Measurements from ENCODE around the gene ADRB1.

ADRB1 gene

GRCh38 chr10:114043532-114044246, at the start of gene ADRB1:
TSS of gene ADRB1 (plus strand) at chr10:114043866. CDS start at chr10:114044133, 267 bp downstream.
- DNase-seq (ENCODE audit: low read depth in 2 of 3, low spot score in 2 of 3): no peak

GRCh38 chr10:113995201-113995600, 48.5 kb upstream of the ADRB1 start:
- DNase-seq (ENCODE audit: low read depth in 2 of 3, low spot score in 2 of 3): no peak

GRCh38 chr10:113997428-113997827, 46.2 kb upstream of the ADRB1 start:
- no peak for DNase-seq (ENCODE audit: low read depth in 2 of 3, low spot score in 2 of 3)

DNA sequence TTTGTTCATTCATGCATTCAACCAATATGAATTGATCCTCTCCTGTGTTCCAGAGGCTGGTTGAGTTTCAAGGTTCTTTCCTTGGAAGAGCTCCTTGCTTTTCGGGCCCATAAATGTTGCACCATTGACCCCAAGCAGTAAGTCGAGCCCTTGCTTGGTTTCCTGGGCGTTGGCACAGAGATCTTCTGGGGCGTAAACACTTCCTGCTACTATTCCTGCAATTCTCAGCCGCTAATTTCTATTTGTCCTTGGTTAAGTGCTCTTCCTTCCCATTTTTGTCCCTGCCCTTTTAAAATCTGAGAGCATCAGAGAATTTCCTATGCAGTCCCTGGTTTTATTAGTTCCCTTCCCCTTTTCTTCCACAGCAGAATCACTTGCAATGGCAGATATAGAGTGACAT, 44.1 kb upstream of the ADRB1 start:
- no peak for DNase-seq (ENCODE audit: low read depth in 2 of 3, low spot score in 2 of 3)

DNA sequence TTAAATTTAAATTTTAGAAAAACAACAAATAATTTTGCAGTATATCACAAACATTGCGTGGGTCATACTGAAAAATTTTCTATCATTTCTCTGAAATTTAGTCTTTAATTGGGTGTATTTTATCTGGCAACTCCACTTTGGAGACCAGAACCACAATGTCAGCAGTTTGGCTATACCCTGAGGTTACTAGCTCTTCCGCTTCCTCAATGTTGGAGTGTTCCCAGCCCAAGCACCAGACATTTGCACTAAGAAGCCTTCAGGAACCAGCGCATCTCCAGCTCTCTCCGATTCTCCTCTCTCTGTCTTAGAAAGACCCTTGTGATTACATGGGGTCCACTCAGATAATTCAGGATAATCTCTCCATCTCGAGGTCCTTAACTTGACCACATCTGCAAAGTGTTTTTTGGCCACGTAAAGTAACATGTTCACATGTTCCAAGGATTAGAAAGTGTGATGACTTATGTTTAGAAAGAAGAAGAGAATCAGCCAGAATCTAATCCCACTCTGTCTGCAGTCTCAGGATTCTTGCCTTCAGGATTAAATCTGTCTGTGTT, 43.1 kb upstream of the ADRB1 start:
- no peak for DNase-seq (ENCODE audit: low read depth in 2 of 3, low spot score in 2 of 3)

GRCh38 chr10:114002422-114002821, 41.2 kb upstream of the ADRB1 start:
- no peak for DNase-seq (ENCODE audit: low read depth in 2 of 3, low spot score in 2 of 3)

DNA sequence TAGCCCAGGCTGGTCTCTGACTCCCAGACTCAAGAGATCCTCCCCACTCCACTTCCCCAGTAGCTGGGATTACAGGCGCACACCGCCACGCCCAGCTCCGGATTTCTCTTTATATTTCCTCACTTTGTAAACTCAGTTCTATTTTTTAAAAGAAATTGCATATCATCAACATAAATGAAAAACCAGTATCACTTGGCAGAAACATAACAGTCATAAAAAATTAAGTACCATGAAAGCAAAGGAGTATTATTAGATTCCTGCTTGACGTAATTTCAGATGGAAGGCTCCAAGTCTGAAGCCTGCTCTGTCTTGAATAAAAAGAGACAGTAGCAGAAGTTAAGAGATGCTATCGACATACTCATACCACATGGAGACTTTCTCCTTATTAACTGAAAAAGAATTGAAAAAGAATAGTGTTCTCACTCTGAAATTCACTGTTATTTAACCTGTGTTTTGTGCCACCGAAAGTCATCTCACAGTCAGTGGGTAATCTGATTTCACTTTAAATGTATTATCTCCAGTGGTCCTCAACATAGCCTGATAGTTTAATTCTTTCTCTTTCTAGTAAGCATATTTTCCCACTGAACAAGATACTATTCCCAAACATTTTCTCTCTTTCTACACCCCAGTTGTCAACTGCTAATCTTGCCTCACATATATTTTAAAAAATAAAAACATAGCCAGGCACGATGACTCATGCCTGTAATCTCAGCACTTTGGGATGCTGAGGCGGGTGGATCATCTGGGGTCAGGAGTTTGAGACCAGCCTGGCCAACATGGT, 40.3 kb upstream of the ADRB1 start:
- DNase-seq (ENCODE audit: low read depth in 2 of 3, low spot score in 2 of 3): no peak

- DNase-seq (ENCODE audit: low read depth in 2 of 3, low spot score in 2 of 3): no peak
Measured at GRCh38 chr10:114009281-114009996, 34.2 kb upstream of the ADRB1 start.

- DNase-seq (ENCODE audit: low read depth in 2 of 3, low spot score in 2 of 3): no peak
Measured at GRCh38 chr10:114010316-114010715, 33.4 kb upstream of the ADRB1 start.

- DNase-seq (ENCODE audit: low read depth in 2 of 3, low spot score in 2 of 3): no peak
Measured at GRCh38 chr10:114012650-114013049, 31.0 kb upstream of the ADRB1 start.

GRCh38 chr10:114015708-114016107, 28.0 kb upstream of the ADRB1 start:
- DNase-seq (ENCODE audit: low read depth in 2 of 3, low spot score in 2 of 3): no peak

DNA sequence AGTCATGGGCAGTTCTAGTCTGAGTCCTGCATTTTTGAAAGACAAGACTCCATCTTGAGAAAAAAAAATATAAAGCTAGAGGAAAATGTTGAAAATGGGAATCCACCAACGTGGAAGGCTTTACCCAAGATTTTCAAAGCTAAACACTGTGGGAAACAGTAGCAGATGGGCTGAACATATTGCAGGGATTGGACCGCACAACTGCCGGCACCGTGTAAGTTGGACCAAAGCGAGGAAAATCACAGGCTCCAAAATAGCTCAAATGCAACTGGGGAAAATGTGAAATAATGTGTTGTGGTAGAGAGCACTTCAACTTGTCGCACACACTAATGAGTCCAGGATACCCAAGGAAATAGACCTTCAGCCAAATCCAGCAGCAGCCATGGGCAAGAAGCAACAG, 26.4 kb upstream of the ADRB1 start:
- DNase-seq (ENCODE audit: low read depth in 2 of 3, low spot score in 2 of 3): no peak

- no peak for DNase-seq (ENCODE audit: low read depth in 2 of 3, low spot score in 2 of 3)
Measured at GRCh38 chr10:114017873-114018272, 25.8 kb upstream of the ADRB1 start.

GRCh38 chr10:114019226-114019625, 24.4 kb upstream of the ADRB1 start:
- DNase-seq (ENCODE audit: low read depth in 2 of 3, low spot score in 2 of 3): no peak

DNA sequence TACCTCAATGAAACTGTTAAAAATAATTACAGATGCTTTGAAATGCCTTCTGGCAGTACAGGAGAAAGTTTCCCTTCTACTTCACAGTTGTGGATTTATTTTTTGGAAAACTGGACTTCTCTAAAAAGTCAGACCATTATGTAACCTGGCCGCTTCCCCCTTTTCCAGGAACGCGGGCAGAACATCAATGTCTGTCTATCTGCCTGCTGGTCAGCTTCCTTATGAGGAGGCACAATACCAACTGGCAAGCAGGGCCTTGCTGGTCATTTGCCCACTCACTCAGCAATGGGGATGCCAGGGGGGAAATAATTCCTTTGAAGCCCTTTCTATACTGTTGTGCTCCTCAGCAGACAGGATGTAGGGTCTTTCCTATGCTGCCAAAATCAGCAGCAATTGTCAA, 22.5 kb upstream of the ADRB1 start:
- DNase-seq (ENCODE audit: low read depth in 2 of 3, low spot score in 2 of 3): no peak

GRCh38 chr10:114021717-114022680, 21.7 kb upstream of the ADRB1 start:
- DNase-seq (ENCODE audit: low read depth in 2 of 3, low spot score in 2 of 3): no peak

GRCh38 chr10:114022766-114023597, 20.7 kb upstream of the ADRB1 start:
- no peak for DNase-seq (ENCODE audit: low read depth in 2 of 3, low spot score in 2 of 3)

DNA sequence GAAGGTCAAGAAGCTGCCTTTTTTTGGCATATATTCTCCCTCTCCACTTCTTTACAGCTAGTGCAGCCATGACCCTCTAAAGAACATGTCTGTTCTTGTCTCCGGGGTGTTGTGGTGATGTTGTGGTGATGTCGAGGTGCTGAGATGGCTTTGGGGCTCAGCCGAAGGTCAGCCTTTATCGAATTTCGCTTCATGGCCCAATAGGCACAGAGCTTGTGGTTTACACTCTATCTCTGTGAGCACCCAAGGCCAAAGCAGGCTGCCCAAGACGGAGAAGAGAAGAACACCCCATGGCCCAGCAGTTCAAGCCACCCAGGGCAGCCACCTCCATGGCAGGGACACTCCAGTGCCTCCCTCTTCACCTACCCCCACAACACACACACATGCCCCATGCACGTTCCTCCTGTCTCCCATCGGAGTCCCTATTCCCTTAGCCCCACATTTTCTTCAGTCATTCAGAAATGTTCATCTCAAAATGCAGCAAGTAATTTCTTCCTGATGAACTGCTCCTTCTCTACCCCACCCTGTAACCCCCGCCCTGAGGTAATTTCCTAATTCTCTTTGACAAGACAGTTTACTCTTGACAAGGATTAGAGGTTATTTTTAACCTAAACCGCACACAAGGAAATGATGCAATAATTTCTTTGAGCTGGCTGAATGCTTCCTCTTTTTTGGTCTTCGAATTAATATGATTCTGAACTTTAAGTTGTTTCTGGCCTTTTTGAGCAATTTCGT, 18.6 kb upstream of the ADRB1 start:
- DNase-seq (ENCODE audit: low read depth in 2 of 3, low spot score in 2 of 3): no peak

DNA sequence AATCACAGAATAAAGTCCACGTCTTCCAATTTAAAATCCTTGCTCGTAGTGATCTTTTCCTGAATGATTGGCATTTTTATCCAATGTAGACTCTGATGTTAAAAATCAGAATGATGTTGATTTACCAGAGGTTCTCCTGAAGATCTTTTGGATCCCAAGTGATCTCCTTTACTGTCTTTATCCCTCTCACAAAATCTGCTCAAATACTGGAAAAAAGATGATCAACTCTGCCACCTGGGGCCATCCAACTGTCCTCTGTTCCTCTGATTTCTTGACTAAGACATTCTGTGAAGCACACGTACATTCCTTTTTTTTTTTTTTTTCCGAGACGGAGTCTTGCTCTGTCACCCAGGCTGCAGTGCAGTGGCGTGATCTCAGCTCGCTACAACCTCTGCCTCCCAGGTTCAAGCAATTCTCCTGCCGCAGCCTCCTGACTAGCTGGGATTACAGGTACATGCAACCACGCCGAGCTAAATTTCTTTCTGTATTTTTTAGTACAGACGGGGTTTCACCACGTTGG, 18.0 kb upstream of the ADRB1 start:
- DNase-seq (ENCODE audit: low read depth in 2 of 3, low spot score in 2 of 3): no peak

Measured in activated CD8-positive, alpha-beta memory T cell treated with anti-CD3 and anti-CD28 coated beads for 48 hours (primary cell).